GM23248 (cell line): ENCODE results near the gene PDIA5. TPM values are rescaled to one million over a fixed set of nuclear protein-coding genes. Genes with fewer than 3 reads are reported as not detected.

Source experiments
- DNase-seq: peaks from one replicate; pipeline ENCODE4 v3.0.0-alpha.2; 2015
- H2AFZ ChIP-seq: fragments of 200-600 bp; sonication (generic); 2 replicates; pipeline ENCODE4 v1.6.1; 2016; ENCODE audit warnings: antibody characterized with exemption
- H3F3A ChIP-seq: fragments of 200-600 bp; sonication (generic); 2 replicates; pipeline ENCODE4 v1.6.1; 2016; ENCODE audit warnings: mild to moderate bottlenecking, antibody characterized with exemption, mixed run types; ENCODE audit not compliant: insufficient read depth
- H3K27ac ChIP-seq: fragments of 200-600 bp; sonication (generic); 2 replicates; pipeline ENCODE4 v1.5.1; 2016; ENCODE audit warnings: mild to moderate bottlenecking
- H3K27me3 ChIP-seq: fragments of 200-600 bp; sonication (generic); replicated peaks from 2 replicates; pipeline ENCODE4 v1.6.1; 2016; ENCODE audit warnings: mild to moderate bottlenecking; ENCODE audit not compliant: insufficient read depth
- H3K36me3 ChIP-seq: fragments of 200-600 bp; sonication (generic); 2 replicates; pipeline ENCODE4 v1.6.1; 2016; ENCODE audit warnings: low read depth, mild to moderate bottlenecking
- H3K4me1 ChIP-seq: fragments of 200-600 bp; sonication (generic); 2 replicates; pipeline ENCODE4 v1.6.1; 2016; ENCODE audit warnings: mild to moderate bottlenecking; ENCODE audit not compliant: insufficient read depth
- H3K4me2 ChIP-seq: fragments of 200-600 bp; sonication (generic); one replicate; pipeline ENCODE4 v1.6.1; 2016; ENCODE audit warnings: mild to moderate bottlenecking; ENCODE audit not compliant: unreplicated experiment
- H3K4me3 ChIP-seq: fragments of 200-600 bp; sonication (generic); 2 replicates; pipeline ENCODE4 v1.5.1; 2016; ENCODE audit warnings: mild to moderate bottlenecking
- H3K79me2 ChIP-seq: fragments of 200-600 bp; sonication (generic); 2 replicates; pipeline ENCODE4 v1.6.1; 2016; ENCODE audit warnings: mild to moderate bottlenecking; ENCODE audit not compliant: insufficient read depth
- H3K9ac ChIP-seq: fragments of 200-600 bp; sonication (generic); 2 replicates; pipeline ENCODE4 v1.6.1; 2016; ENCODE audit warnings: mild to moderate bottlenecking
- H3K9me2 ChIP-seq: fragments of 200-600 bp; sonication (generic); 2 replicates; pipeline ENCODE4 v1.6.1; 2016; ENCODE audit warnings: mixed run types, mild to moderate bottlenecking, moderate library complexity; ENCODE audit not compliant: insufficient read depth
- H3K9me3 ChIP-seq: fragments of 200-600 bp; sonication (generic); one replicate; pipeline ENCODE4 v1.6.1; 2017; ENCODE audit warnings: low read depth
- H4K20me1 ChIP-seq: fragments of 200-600 bp; sonication (generic); 2 replicates; pipeline ENCODE4 v1.6.0; 2016; ENCODE audit not compliant: insufficient read depth
- EZH2 ChIP-seq: fragments of 200-600 bp; sonication (generic); IDR thresholded peaks from 2 replicates; pipeline ENCODE4 v1.6.1; 2018; ENCODE audit warnings: antibody characterized with exemption, mild to moderate bottlenecking; ENCODE audit not compliant: insufficient read depth, poor library complexity, severe bottlenecking
- EZH2phosphoT487 ChIP-seq: fragments of 200-600 bp; sonication (generic); IDR thresholded peaks from 2 replicates; pipeline ENCODE4 v1.6.1; 2018; ENCODE audit warnings: antibody characterized with exemption, moderate library complexity, mild to moderate bottlenecking, low read depth; ENCODE audit not compliant: insufficient read depth
- WGBS, 2 experiments: methylation state at CpG; one replicate each; pipeline ENCODE4 v1.1.6; 2015 to 2017; ENCODE audit warnings: low lambda C conversion rate in 2 of 2, low coverage in 1 of 2; ENCODE audit errors: missing lambda C conversion rate in 2 of 2; 5-methylcytosine and 5-hydroxymethylcytosine counted together
- in situ Hi-C: fragments of 300-500 bp; cut with MboI; formaldehyde crosslinking; loops from 2 replicates; pipeline ENCODE4 v1.15.0; 2020
- polyA plus RNA-seq: library from polyadenylated mRNA; unstranded; fragments of >200 nt; fragmentation: Nextera tagmentation; extraction: Ambion mirVana; gene quantifications from 2 replicates; pipeline ENCODE4 v1.2.1, GENCODE V29; 2016
- total RNA-seq: library from RNA; depleted of rRNA; stranded (reverse); fragments of >200 nt; shearing (Covaris generic); gene quantifications from 2 replicates; pipeline ENCODE4 v1.2.3, GENCODE V29; 2014

Gene PDIA5
- total and polyA plus RNA-seq, 2 experiments from 2014 or later: 49.1 to 57.3 TPM

GRCh38 chr3:123194552-123194951, 127.7 kb downstream of the PDIA5 start:
- Histone ChIP-seq H3K9me2 (no peaks in the 10 kb centered on the region), H3K4me3 (no peak overlapping the region), H3K27me3 (no peaks in the 10 kb centered on the region), H3K79me2 (no peaks in the 10 kb centered on the region), H3K9ac (no peak overlapping the region), H3K4me2 (no peak overlapping the region), H3K36me3 (no peaks in the 10 kb centered on the region), H3K4me1 (no peaks in the 10 kb centered on the region), H4K20me1 (no peaks in the 10 kb centered on the region), H2AFZ (no peak overlapping the region), H3F3A (no peaks in the 10 kb centered on the region), H3K9me3 (no peaks in the 10 kb centered on the region), H3K27ac (no peak overlapping the region)
- TF ChIP-seq EZH2phosphoT487 (no peak), EZH2 (no peak)
- in situ Hi-C loops: no loop called here
- no peak for DNase-seq
- 59 to 62% methylated on average over 10 of the region's 10 CpGs for WGBS, 2 experiments

GRCh38 chr3:123198372-123198771, 131.5 kb downstream of the PDIA5 start:
- H3K9me3 ChIP-seq: no peaks in the 10 kb centered on the region
- no peak overlapping the region for H3K9ac ChIP-seq
- no peak overlapping the region for H3K27ac ChIP-seq
- no peaks in the 10 kb centered on the region for H3K9me2 ChIP-seq
- in situ Hi-C loops: no loop called here
- H3K27me3 ChIP-seq: no peaks in the 10 kb centered on the region
- DNase-seq: no peak
- H2AFZ ChIP-seq: no peak overlapping the region
- no peak overlapping the region for H3K4me3 ChIP-seq
- WGBS, 2 experiments: 70 to 89% methylated on average over 1 of the region's 1 CpG
- H3K36me3 ChIP-seq: no peaks in the 10 kb centered on the region
- H3F3A ChIP-seq: no peaks in the 10 kb centered on the region
- H3K79me2 ChIP-seq: peaks cover 15% of the 10 kb centered on the region
- TF ChIP-seq EZH2 (no peak), EZH2phosphoT487 (no peak)
- H3K4me2 ChIP-seq: no peak overlapping the region
- H3K4me1 ChIP-seq: no peaks in the 10 kb centered on the region
- H4K20me1 ChIP-seq: no peaks in the 10 kb centered on the region

DNA sequence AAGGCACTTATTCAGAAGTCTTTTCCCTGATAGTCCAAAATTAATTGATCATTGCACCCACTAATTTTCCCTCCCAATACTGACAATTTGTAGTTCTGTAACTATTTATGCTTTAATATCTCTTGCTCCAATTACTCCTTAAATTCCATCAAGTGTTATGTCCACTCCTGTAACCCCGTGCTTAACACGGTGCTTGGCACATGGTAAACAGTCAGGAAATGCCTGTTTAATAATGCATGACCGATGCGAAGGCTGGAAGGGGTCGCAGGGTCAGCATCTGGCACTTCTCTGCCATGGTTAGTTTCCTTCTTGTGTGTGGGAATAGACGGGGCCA, 134.4 kb downstream of the PDIA5 start:
- TF ChIP-seq EZH2 (no peak), EZH2phosphoT487 (no peak)

GRCh38 chr3:123201557-123202427, 135.0 kb downstream of the PDIA5 start, which contains the start of gene SEC22A:
Gene SEC22A (plus strand): TSS chr3:123201943. CDS start chr3:123209218, 7,275 bp downstream.
- Histone ChIP-seq H3K9me3 (no peaks in the 10 kb centered on the region), H3K79me2 (peaks cover 49% of the 10 kb centered on the region)

More for the DNA sequence above, 134.4 kb downstream of the PDIA5 start:
- H3K4me1 ChIP-seq: no peaks in the 10 kb centered on the region
- H3K27me3 ChIP-seq: no peaks in the 10 kb centered on the region
- no peaks in the 10 kb centered on the region for H4K20me1 ChIP-seq
- DNase-seq: no peak
- H3K9me2 ChIP-seq: no peaks in the 10 kb centered on the region
- H3K79me2 ChIP-seq: peaks cover 43% of the 10 kb centered on the region
- in situ Hi-C loops: no loop called here
- H3F3A ChIP-seq: no peaks in the 10 kb centered on the region
- peak overlapping the region; percentile 22; the same call in 1 of the 2 replicates for H3K27ac ChIP-seq
- peak overlapping the region; percentile 86 for H3K4me3 ChIP-seq
- WGBS, 2 experiments: 2 to 6% methylated on average over 6 of the region's 6 CpGs
- peak overlapping the region; percentile 92 for H3K9ac ChIP-seq
- no peaks in the 10 kb centered on the region for H3K36me3 ChIP-seq
- peak overlapping the region; percentile 69 for H3K4me2 ChIP-seq
- no peaks in the 10 kb centered on the region for H3K9me3 ChIP-seq
- peak overlapping the region; percentile 97 for H2AFZ ChIP-seq

More at GRCh38 chr3:123201557-123202427, 135.0 kb downstream of the PDIA5 start, which contains the start of gene SEC22A:
- Histone ChIP-seq H4K20me1 (no peaks in the 10 kb centered on the region), H3K27ac (peak within 1 kb of the TSS; percentile 44), H3F3A (no peaks in the 10 kb centered on the region), H3K9me2 (no peaks in the 10 kb centered on the region), H3K27me3 (no peaks in the 10 kb centered on the region), H3K4me3 (peak within 1 kb of the TSS; percentile 86), H3K4me2 (peak within 1 kb of the TSS; percentile 99), H3K4me1 (no peaks in the 10 kb centered on the region), H3K9ac (peak within 1 kb of the TSS; percentile 92), H3K36me3 (no peaks in the 10 kb centered on the region), H2AFZ (peak within 1 kb of the TSS; percentile 97)
- TF ChIP-seq EZH2phosphoT487: no peak
- no peak for TF ChIP-seq EZH2
- WGBS, 2 experiments: 0 to 1% methylated on average over 54 to 59 of the region's 60 CpGs
- DNase-seq: peak; percentile 98
- in situ Hi-C loops: no loop called here
